H1 (cell line): Measurements from ENCODE around the gene SPECC1. TPM values are rescaled to one million over a fixed set of nuclear protein-coding genes. Genes with fewer than 3 reads are reported as not detected.

ENCODE experiments used
- CTCF ChIA-PET: fragments of 300-600 bp; sonication (Branson Sonifier 250); formaldehyde crosslinking; loops from one replicate; lab custom pipeline; 2021; ENCODE audit not compliant: partially characterized antibody; lab: Charles Lee
- POLR2A ChIA-PET: fragments of 300-600 bp; sonication (Branson Sonifier 250); formaldehyde crosslinking; loops from one replicate; lab custom pipeline; 2021; ENCODE audit warnings: inconsistent platforms; ENCODE audit not compliant: partially characterized antibody; lab: Charles Lee
- DNase-seq, 2 experiments: peaks; one replicate each; pipeline versions ENCODE4 v3.0.0 to v3.0.0-alpha.2; 2010 to 2022; ENCODE audit warnings: low spot score in 2 of 2, low read depth in 1 of 2, mixed read lengths in 1 of 2
- FAIRE-seq: peaks from 2 replicates; lab custom pipeline; 2011; peaks lifted over from hg19 to GRCh38; lab: Jason Lieb, UNC
- H2AFZ ChIP-seq: 2 replicates; pipeline ENCODE4 v1.8.1; 2012; ENCODE audit warnings: low read length, inconsistent platforms
- H2AK5ac ChIP-seq: 2 replicates; pipeline ENCODE4 v1.6.1; 2013; ENCODE audit warnings: low read depth, low read length
- H2BK120ac ChIP-seq: replicated peaks from 2 replicates; pipeline ENCODE3; 2013; ENCODE audit warnings: low read depth, low read length, inconsistent platforms
- H2BK12ac ChIP-seq: 2 replicates; pipeline ENCODE4 v1.6.1; 2013; ENCODE audit warnings: low read depth, low read length
- H2BK15ac ChIP-seq: 2 replicates; pipeline ENCODE4 v1.6.1; 2013; ENCODE audit warnings: low read length
- H2BK20ac ChIP-seq: 2 replicates; pipeline ENCODE4 v1.6.1; 2013; ENCODE audit warnings: low read length
- H2BK5ac ChIP-seq: 2 replicates; pipeline ENCODE4 v1.6.1; 2013; ENCODE audit warnings: low read depth, low read length
- H3K14ac ChIP-seq: 2 replicates; pipeline ENCODE4 v1.6.1; 2013; ENCODE audit warnings: inconsistent platforms; ENCODE audit not compliant: insufficient read length
- H3K18ac ChIP-seq: 2 replicates; pipeline ENCODE4 v1.6.1; 2013; ENCODE audit warnings: low read length; ENCODE audit errors: extremely low read depth
- H3K23ac ChIP-seq: 2 replicates; pipeline ENCODE4 v1.6.1; 2013; ENCODE audit warnings: inconsistent platforms; ENCODE audit not compliant: insufficient read length
- H3K23me2 ChIP-seq: 2 replicates; pipeline ENCODE4 v1.6.1; 2013; ENCODE audit warnings: low read depth, low read length
- H3K27ac ChIP-seq: 2 replicates; pipeline ENCODE4 v1.6.1; 2011; ENCODE audit warnings: low read depth, low read length, inconsistent platforms
- H3K27me3 ChIP-seq, 4 experiments: replicated peaks in 1 of 4; 1 replicate in 1 of 4; 2 replicates in 3 of 4; pipeline versions ENCODE4 v1.6.1 to v1.8.1; 2011 to 2013; ENCODE audit warnings: low read length in 3 of 4, mild to moderate bottlenecking in 3 of 4, inconsistent platforms in 2 of 4, mixed read lengths in 2 of 4, moderate library complexity in 1 of 4; ENCODE audit not compliant: control insufficient read depth in 3 of 4, insufficient read depth in 3 of 4; ENCODE audit errors: extremely low read depth in 1 of 4
- H3K36me3 ChIP-seq, 4 experiments: 2 replicates each; pipeline versions ENCODE4 v1.6.1 to v1.8.1; 2011 to 2013; ENCODE audit warnings: mild to moderate bottlenecking in 4 of 4, low read length in 3 of 4, moderate library complexity in 2 of 4, control low read depth in 1 of 4, inconsistent platforms in 1 of 4; ENCODE audit not compliant: insufficient read depth in 4 of 4, control insufficient read depth in 2 of 4
- H3K4ac ChIP-seq: replicated peaks from 2 replicates; pipeline ENCODE3; 2013; ENCODE audit warnings: low read length, low read depth, mixed read lengths, inconsistent platforms; ENCODE audit not compliant: insufficient read length
- H3K4me1 ChIP-seq, 4 experiments: replicated peaks in 1 of 4; 1 replicate in 1 of 4; 2 replicates in 3 of 4; pipeline versions ENCODE4 v1.6.1 to v1.8.1; 2011 to 2013; ENCODE audit warnings: low read length in 3 of 4, inconsistent platforms in 2 of 4, mixed read lengths in 1 of 4; ENCODE audit not compliant: insufficient read depth in 4 of 4, control insufficient read depth in 3 of 4
- H3K4me2 ChIP-seq, 2 experiments: 2 replicates each; pipeline versions ENCODE4 v1.6.1 to v1.8.1; 2011 to 2013; ENCODE audit warnings: low read depth in 2 of 2, low read length in 2 of 2, control low read depth in 1 of 2, inconsistent platforms in 1 of 2, mild to moderate bottlenecking in 1 of 2; ENCODE audit not compliant: insufficient read depth in 1 of 2
- H3K4me3 ChIP-seq, 4 experiments: fragments of 200-600, 300-600 bp in 1 of 4; sonication (generic), shearing (Covaris generic), sonication (Bioruptor Twin) in 1 of 4; 2 replicates each; pipeline versions ENCODE4 v1.5.1 to v1.8.1; 2011 to 2016; ENCODE audit warnings: low read length in 4 of 4, low read depth in 3 of 4, control low read depth in 2 of 4, inconsistent platforms in 2 of 4, mild to moderate bottlenecking in 2 of 4, mixed read lengths in 1 of 4, moderate library complexity in 1 of 4; ENCODE audit not compliant: insufficient read depth in 2 of 4; ENCODE audit errors: extremely low read depth in 1 of 4
- H3K56ac ChIP-seq: replicated peaks from 2 replicates; pipeline ENCODE3; 2013; ENCODE audit warnings: low read depth, mild to moderate bottlenecking, mixed read lengths, low read length, inconsistent platforms; ENCODE audit not compliant: insufficient read length
- H3K79me1 ChIP-seq: 2 replicates; pipeline ENCODE4 v1.6.1; 2013; ENCODE audit warnings: low read depth, low read length, control low read depth
- H3K79me2 ChIP-seq, 2 experiments: 2 replicates each; pipeline versions ENCODE4 v1.6.1 to v1.8.1; 2012 to 2013; ENCODE audit warnings: low read length in 2 of 2, mild to moderate bottlenecking in 2 of 2, inconsistent platforms in 1 of 2; ENCODE audit not compliant: insufficient read depth in 2 of 2, control insufficient read depth in 1 of 2
- H3K9ac ChIP-seq, 4 experiments: replicated peaks in 1 of 4; 1 replicate in 1 of 4; 2 replicates in 3 of 4; pipeline versions ENCODE4 v1.6.1 to v1.8.1; 2011 to 2013; ENCODE audit warnings: low read depth in 3 of 4, low read length in 3 of 4, control low read depth in 2 of 4, mild to moderate bottlenecking in 2 of 4, moderate library complexity in 2 of 4, inconsistent platforms in 1 of 4; ENCODE audit errors: extremely low read depth in 1 of 4
- H3K9me3 ChIP-seq, 2 experiments: 2 replicates each; pipeline versions ENCODE4 v1.6.1 to v1.8.1; 2012 to 2013; ENCODE audit warnings: mild to moderate bottlenecking in 2 of 2, moderate library complexity in 2 of 2, control low read depth in 1 of 2, inconsistent platforms in 1 of 2, low read depth in 1 of 2, low read length in 1 of 2, mixed read lengths in 1 of 2; ENCODE audit not compliant: insufficient read depth in 2 of 2
- H4K20me1 ChIP-seq, 2 experiments: replicated peaks in 1 of 2; 2 replicates each; pipeline versions ENCODE3 to v1.8.1; 2011 to 2013; ENCODE audit warnings: inconsistent platforms in 2 of 2, low read length in 2 of 2, mild to moderate bottlenecking in 1 of 2; ENCODE audit not compliant: insufficient read depth in 2 of 2, control insufficient read depth in 1 of 2
- H4K5ac ChIP-seq: 2 replicates; pipeline ENCODE4 v1.6.1; 2013; ENCODE audit warnings: low read length, low read depth, mixed read lengths, inconsistent platforms; ENCODE audit not compliant: insufficient read length
- H4K8ac ChIP-seq: 2 replicates; pipeline ENCODE4 v1.8.0; 2013; ENCODE audit warnings: mild to moderate bottlenecking, moderate library complexity, low read length, inconsistent platforms; ENCODE audit not compliant: insufficient read depth; ENCODE audit errors: extremely low read depth
- H4K91ac ChIP-seq: replicated peaks from 2 replicates; pipeline ENCODE3; 2013; ENCODE audit warnings: low read length, mixed read lengths, inconsistent platforms; ENCODE audit not compliant: insufficient read length
- ASH2L ChIP-seq: fragments of 200-600, 300-600 bp; sonication (generic); IDR thresholded peaks from one replicate; pipeline ENCODE4 v1.7.1; 2017; ENCODE audit warnings: low read length
- BACH1 ChIP-seq: IDR thresholded peaks from 2 replicates; pipeline ENCODE4 v1.6.1; 2012; ENCODE audit warnings: low read length, improper control_type of control experiment
- CBX5 ChIP-seq: fragments of 300-800, 300-1000 bp; sonication (generic); IDR thresholded peaks from 2 replicates; pipeline ENCODE4 v1.7.1; 2016; ENCODE audit warnings: antibody characterized with exemption, low read length, low read depth
- EZH2 ChIP-seq: fragments of 200-600 bp; sonication (generic); IDR thresholded peaks from 2 replicates; pipeline ENCODE4 v1.7.1; 2012; ENCODE audit warnings: low read depth, mild to moderate bottlenecking, moderate library complexity, low read length, inconsistent platforms; ENCODE audit not compliant: severe bottlenecking
- FOSL1 ChIP-seq: IDR thresholded peaks from 2 replicates; pipeline ENCODE4 v1.6.1; 2011; ENCODE audit warnings: mild to moderate bottlenecking, low read depth, low read length, moderate library complexity; ENCODE audit not compliant: insufficient read depth
- HDAC6 ChIP-seq: IDR thresholded peaks from one replicate; pipeline ENCODE4 v1.7.1; 2012; ENCODE audit warnings: low read depth, mild to moderate bottlenecking, inconsistent platforms, low read length, moderate library complexity
- JUN ChIP-seq: IDR thresholded peaks from 2 replicates; pipeline ENCODE4 v1.6.1; 2011; ENCODE audit warnings: low read depth, mild to moderate bottlenecking, improper control_type of control experiment, low read length
- KDM1A ChIP-seq: fragments of 200-600, 300-600 bp; sonication (generic); IDR thresholded peaks from 2 replicates; pipeline ENCODE4 v1.7.1; 2016; ENCODE audit warnings: mild to moderate bottlenecking, low read length, borderline replicate concordance
- NANOG ChIP-seq: IDR thresholded peaks from 2 replicates; pipeline ENCODE4 v1.6.1; 2011; ENCODE audit warnings: low read length, low read depth, mild to moderate bottlenecking, inconsistent platforms; ENCODE audit not compliant: insufficient read depth, poor library complexity, severe bottlenecking
- NRF1 ChIP-seq: IDR thresholded peaks from 2 replicates; pipeline ENCODE4 v1.6.1; 2011; ENCODE audit warnings: mild to moderate bottlenecking, low read depth, low read length, improper control_type of control experiment
- SIRT6 ChIP-seq: IDR thresholded peaks from one replicate; pipeline ENCODE4 v1.7.1; 2012; ENCODE audit warnings: low read length, inconsistent platforms
- SIX5 ChIP-seq: IDR thresholded peaks from 2 replicates; pipeline ENCODE4 v1.6.1; 2011; ENCODE audit warnings: mild to moderate bottlenecking, low read depth, low read length
- TAF7 ChIP-seq: optimal IDR thresholded peaks from 2 replicates; pipeline ENCODE3; 2011; ENCODE audit warnings: low read depth, mild to moderate bottlenecking, inconsistent platforms, low read length, moderate library complexity, borderline replicate concordance
- TEAD4 ChIP-seq: IDR thresholded peaks from 2 replicates; pipeline ENCODE4 v1.6.1; 2012; ENCODE audit warnings: low read depth, low read length, inconsistent platforms, mixed read lengths
- WGBS, 2 experiments: shearing (Covaris generic) in 1 of 2; methylation state at CpG; one replicate each; pipeline versions ENCODE4 v1.1.6 to v1.1.7; 2013 to 2015; ENCODE audit warnings: low lambda C conversion rate in 2 of 2, mixed read lengths in 2 of 2, inconsistent platforms in 1 of 2, low coverage in 1 of 2, missing lambda C conversion rate in 1 of 2; ENCODE audit not compliant: insufficient replicate concordance in 2 of 2, insufficient coverage in 1 of 2, insufficient read length in 1 of 2; ENCODE audit errors: extremely low coverage in 1 of 2, missing lambda C conversion rate in 1 of 2; 5-methylcytosine and 5-hydroxymethylcytosine counted together
- polyA plus RNA-seq, 7 experiments: library from polyadenylated mRNA; depleted of rRNA in 3 of 7; stranded (reverse) in 5 of 7; unstranded in 2 of 7; fragments of >200 nt in 5 of 7; fragments of 200-250 nt in 2 of 7; gene quantifications; 1 replicate in 5 of 7; 2 replicates in 1 of 7; 4 replicates in 1 of 7; pipeline versions ENCODE4 v1.2.1 to v1.2.3, GENCODE V29; 2011 to 2013; ENCODE audit warnings: missing spikeins in 2 of 7, mixed read lengths in 2 of 7
- total RNA-seq: library from RNA; stranded (reverse); fragmentation: NEBNext Ultra II Directional; extraction: Animal tissue kit (Norgen Biotek cat#: 25700); gene quantifications from 2 replicates; pipeline ENCODE4 v1.2.1, GENCODE V29; 2021

Gene SPECC1
- total and polyA plus RNA-seq, 2 of the 8 experiments (the other 6 are each of a cell fraction or from before 2014, with no cell fraction given) = 35.8 to 87.9 TPM

- DNase-seq = no peak
- Histone ChIP-seq H3K9me3 (no peaks in the 10 kb centered on the region), H2AK5ac (no peak overlapping the region), H2BK20ac (no peak overlapping the region), H4K91ac (no peak overlapping the region), H3K27ac (no peak overlapping the region), H2BK12ac (no peak overlapping the region), H2BK15ac (no peak overlapping the region), H3K4me3 (no peak overlapping the region), H3K79me1 (no peaks in the 10 kb centered on the region; the same call in 1 of the 2 replicates), H4K5ac (no peak overlapping the region), H2AFZ (no peak overlapping the region), H3K4me1 (peaks cover 2 to 9% (median 4%) of the 10 kb centered on the region in 4 experiments; a peak in 5 of 7 replicates), H3K27me3 (no peaks in the 10 kb centered on the region), H3K36me3 (peaks cover 0 to 4% (median 1%) of the 10 kb centered on the region in 4 experiments; a peak in 2 of 8 replicates), H3K56ac (no peak overlapping the region), H3K14ac (no peak overlapping the region), H2BK5ac (no peak overlapping the region), H3K79me2 (peaks cover 0 to 2% of the 10 kb centered on the region in 2 experiments; a peak in 1 of 4 replicates), H2BK120ac (no peak overlapping the region), H3K18ac (no peak overlapping the region), H3K9ac (no peak overlapping the region), H3K23ac (no peak overlapping the region), H4K20me1 (peaks cover 0 to 1% of the 10 kb centered on the region in 2 experiments), H3K23me2 (no peaks in the 10 kb centered on the region), H3K4me2 (no peak overlapping the region), H4K8ac (no peak overlapping the region), H3K4ac (no peak overlapping the region)
- ChIA-PET CTCF (no interaction called here), POLR2A (no interaction called here)
- 95% methylated on average over 11 of the region's 11 CpGs; no CpG with 5 or more reads in 1 of the 2 experiments for WGBS, 2 experiments
- no peak for FAIRE-seq
- TF ChIP-seq NANOG = no peak
- TF ChIP-seq SIRT6 = no peak
- TF ChIP-seq ASH2L = no peak
- no peak for TF ChIP-seq NRF1
- no peak for TF ChIP-seq BACH1
- TF ChIP-seq CBX5 = no peak
- TF ChIP-seq JUN = no peak
- no peak for TF ChIP-seq TEAD4
- TF ChIP-seq TAF7 = no peak
- no peak for TF ChIP-seq FOSL1
- TF ChIP-seq EZH2 = no peak
- TF ChIP-seq SIX5 = no peak
- TF ChIP-seq HDAC6 = no peak
- no peak for TF ChIP-seq KDM1A
These were observed 257.8 kb downstream of the SPECC1 start for GRCh38 chr17:20266806-20267458.
